ENCODE data around the gene ASB2.

Gene ASB2, protein sequence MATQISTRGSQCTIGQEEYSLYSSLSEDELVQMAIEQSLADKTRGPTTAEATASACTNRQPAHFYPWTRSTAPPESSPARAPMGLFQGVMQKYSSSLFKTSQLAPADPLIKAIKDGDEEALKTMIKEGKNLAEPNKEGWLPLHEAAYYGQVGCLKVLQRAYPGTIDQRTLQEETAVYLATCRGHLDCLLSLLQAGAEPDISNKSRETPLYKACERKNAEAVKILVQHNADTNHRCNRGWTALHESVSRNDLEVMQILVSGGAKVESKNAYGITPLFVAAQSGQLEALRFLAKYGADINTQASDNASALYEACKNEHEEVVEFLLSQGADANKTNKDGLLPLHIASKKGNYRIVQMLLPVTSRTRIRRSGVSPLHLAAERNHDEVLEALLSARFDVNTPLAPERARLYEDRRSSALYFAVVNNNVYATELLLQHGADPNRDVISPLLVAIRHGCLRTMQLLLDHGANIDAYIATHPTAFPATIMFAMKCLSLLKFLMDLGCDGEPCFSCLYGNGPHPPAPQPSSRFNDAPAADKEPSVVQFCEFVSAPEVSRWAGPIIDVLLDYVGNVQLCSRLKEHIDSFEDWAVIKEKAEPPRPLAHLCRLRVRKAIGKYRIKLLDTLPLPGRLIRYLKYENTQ

DNA sequence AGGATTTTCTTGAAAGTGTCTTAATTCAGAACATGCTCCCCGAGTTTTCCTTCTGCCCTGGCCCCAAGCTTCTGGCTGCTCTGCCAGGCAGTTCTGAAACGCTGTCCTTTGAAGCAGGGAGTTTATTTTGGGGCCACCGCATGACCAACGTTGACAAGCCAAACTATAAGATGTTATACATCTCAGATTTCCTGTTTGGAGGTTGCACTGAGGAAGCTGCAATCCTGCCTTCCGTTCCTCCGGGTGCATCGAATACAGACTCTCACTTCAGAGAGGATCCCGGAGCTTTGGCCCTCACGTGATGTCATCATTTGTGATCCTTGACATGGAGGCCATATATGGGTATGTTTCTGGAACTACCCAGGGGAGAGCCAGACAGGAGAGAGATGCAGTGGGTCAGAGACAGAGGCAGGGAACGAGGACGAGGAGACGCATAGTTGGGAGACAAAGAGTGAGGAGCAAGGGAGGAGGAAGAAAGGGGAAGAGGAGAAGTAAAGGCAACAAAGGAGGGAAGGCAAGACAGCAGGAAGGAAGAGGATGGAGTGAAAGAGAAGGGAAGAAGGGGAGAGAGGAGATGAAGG lies at the start of gene ASB2:
Gene ASB2, minus strand, starts transcription at position 94 of the 581 bp plus-strand sequence. CDS start 12,031 bp downstream, outside the sequence.
- DNase-seq (ENCODE audit: low spot score): peak; percentile 81

DNA sequence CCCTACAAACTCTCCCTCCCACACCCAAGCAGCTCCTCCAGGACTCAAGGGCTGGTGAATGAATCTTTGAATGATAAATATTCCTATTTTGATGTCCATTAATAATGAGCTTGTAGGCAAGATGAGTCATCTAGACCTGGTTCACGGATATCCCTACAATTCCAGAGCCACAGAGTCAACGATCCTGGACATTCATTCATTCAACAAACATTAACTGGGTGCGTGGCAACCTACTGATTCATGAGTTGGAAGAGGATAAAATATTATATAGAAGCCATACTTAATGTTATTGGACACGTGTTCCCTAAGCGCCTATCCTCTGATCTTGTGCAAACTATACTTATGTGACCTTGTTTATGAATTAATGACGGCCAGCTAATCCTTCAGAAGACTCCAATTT lies 49.4 kb upstream of the ASB2 start:
- DNase-seq (ENCODE audit: low spot score): no peak

DNA sequence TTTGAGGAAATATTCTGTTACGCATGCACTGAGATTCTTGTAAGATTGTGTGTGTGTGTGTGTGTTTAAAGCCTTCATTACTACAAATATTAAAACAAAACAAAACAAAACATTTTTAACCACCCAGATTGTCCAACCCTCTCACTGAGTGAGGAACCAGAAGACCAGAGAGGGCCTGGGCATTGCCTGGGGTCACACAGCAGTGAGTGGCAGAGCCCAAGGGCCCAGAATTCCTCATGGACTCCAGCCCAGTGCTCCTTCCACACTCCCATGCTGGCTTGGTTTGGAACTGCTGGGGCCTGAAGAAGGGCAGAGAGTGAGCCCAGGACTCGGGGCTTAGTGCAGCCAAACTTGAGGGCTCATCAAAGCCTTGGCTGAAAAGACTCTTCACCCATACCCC lies 48.2 kb upstream of the ASB2 start:
- no peak for DNase-seq (ENCODE audit: low spot score)

DNA sequence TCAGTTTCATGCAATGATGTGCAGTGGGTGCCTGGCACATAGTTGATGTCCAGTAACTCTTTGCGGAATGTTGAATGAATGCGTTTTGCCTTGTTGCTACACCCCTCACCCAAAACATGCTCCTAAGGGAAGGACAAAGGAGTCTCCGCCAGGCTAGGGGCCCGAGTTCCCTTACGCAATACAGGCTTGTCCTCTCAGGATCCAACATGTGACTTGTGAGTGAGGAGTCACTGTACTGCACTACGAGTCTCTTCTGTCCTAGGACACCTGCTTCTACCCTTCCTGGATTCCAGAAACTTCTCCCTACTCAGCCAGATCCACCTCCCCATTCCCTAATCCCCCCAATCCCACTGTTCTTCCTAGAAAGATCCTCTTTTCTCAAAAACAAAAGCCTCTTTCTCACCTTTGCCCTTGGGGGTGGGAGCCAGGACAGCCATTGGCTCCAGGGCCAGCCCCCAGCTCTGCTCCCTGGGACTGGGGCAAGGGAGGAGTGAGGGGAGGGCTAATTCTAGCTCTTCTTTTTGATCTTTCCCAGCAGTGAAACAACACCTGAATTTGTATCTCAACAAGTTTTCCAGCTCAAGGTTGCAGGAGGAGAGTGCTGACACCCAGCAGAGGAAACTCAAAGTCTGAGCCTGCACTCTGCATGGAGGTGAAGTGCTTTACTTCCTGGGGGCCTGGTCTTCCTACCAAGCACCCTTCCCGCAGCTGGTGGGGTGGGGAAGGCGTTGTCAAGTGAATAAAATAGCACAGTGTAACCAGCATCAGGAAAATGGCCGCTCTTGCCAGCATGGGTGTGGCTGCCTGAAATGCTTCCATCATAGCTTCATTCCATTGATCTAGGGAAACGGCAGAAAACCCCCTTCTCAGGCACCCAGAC lies 46.4 kb upstream of the ASB2 start:
- no peak for DNase-seq (ENCODE audit: low spot score)

DNA sequence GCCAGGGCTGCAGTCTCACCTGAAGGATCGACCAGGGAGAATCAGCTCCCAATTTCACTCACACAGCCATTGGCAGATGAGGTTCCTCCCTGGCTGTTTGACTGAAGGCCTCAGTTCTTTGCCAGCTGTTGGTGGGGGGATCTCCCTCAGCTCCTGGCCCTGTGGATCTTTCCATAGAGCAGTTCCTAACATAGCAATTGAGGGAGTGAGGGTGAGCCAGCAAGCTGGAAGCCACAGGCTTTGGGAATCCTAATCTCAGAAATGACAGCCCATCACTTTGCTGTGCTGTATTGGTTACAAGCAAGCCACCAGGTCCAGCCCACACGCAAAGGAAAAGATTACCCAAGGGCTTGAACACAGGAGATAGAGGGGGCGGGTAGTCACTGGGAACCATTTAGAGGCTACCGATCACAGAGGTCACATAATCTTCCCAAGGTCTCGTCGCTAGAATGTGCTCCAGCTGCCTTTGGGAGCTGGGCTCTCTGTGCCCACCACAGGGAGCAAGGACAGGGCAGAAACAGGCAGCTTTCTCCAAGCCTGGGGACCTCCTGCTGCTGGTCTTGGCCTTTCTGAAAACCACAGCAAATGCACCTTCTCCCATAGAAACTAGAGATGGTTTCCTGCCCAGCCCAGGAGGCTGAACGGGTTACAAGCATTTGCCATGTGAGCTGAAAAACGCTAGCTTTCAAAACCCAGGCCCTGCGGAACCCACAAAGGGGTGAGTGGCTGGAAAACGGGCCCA lies 45.2 kb upstream of the ASB2 start:
- DNase-seq (ENCODE audit: low spot score): peak; percentile 51

DNA sequence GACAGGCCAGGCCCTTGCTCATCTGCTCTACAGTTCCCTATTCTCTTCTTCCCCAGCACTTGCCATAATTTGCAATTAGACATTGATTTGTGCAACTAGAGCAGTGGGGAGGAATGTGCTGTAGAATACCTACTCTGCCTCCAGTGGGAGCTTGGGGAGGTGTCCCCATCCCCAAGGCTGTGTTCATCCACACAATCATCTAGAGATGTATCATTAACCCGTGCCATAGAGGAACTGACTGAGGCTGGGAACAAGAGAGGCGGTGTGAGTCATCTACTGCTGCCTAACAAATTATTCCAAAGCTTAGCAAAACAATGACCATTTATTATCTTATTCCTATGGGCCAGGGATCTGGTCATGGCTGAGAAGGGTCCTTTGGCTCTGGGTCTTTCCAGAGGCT lies 44.6 kb upstream of the ASB2 start:
- DNase-seq (ENCODE audit: low spot score): no peak

DNA sequence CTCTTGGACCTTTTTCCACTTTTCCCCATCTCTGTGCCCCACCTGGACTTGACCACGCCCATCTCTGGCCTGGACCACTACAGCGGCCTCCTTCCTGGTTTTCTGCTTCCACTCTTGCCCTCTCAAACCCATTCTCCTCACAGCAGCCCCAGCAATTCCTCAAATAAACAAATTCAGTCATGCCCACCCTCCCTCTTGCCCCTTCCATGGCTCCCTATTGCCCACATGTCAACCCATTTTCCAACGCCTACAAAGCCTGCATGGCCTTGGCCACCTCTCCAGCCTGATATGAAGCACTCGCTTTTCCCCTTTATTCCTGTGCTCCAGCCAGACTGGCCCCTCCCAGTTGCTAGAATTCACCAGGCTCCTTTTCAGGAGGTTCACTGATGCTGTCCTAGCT lies 43.9 kb upstream of the ASB2 start:
- DNase-seq (ENCODE audit: low spot score): no peak

DNA sequence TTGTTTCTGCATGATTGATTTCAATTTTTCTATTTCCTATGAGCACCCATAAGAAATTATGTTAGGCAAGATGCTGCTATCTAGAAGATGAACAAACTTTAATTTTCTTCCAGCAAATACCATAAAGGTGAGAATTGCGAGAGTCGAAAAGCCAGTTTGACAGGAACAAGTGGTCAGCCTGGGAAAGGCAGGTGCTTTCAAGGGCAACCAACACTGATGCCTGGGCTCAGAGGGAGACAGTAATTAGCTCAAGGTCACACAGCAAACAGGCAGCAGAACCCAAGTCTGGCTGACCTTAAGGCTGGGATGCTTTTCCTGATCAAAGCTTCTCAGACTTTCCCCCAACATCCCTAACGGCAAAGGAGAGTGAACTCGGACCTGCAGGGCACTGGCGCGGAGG lies 43.0 kb upstream of the ASB2 start:
- no peak for DNase-seq (ENCODE audit: low spot score)

DNA sequence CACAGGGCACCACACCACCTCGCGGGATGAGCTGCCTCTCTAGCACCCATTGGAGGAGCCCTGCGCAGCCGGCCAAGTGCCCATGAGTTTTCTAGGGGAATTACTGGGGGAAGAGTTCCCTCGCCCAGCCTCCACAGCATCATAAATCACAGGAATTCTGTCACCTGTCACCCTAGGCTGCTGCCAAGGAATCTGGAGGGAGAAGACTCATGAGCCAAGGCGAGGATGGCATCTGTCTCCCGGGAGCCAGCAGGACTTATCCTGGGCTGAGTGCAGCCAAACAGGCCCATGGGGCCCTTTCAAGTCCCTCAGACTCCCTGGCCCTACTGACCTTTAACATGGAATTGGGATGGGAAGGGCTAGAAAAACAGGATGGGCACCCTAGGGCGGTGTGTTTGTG lies 41.9 kb upstream of the ASB2 start:
- DNase-seq (ENCODE audit: low spot score): no peak

DNA sequence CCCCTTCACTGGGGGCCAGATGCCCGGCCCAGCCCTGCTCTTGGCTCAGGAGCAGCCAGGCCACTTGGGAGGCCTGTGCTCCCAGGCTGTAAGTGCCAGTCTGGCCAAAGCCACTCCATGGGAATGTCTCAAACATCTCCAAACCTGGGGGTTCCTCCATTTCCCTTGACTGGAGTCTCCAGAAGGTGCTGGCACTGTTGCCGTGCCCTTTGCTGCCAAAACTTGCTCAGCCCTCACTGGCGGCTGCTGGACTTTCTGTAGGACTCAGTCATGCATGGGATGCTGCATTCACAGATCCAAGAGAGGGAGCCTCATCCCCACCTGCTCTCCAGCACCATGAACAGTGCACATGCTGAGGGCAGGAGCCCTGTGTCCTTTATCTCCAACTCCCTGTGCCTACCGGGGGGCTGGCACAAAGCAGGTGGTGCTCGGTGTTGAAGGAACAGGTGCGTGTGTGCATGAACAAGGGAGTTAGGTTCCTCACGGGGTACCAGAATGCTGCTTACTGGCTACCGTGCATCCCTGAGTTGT lies 40.1 kb upstream of the ASB2 start:
- no peak for DNase-seq (ENCODE audit: low spot score)

DNA sequence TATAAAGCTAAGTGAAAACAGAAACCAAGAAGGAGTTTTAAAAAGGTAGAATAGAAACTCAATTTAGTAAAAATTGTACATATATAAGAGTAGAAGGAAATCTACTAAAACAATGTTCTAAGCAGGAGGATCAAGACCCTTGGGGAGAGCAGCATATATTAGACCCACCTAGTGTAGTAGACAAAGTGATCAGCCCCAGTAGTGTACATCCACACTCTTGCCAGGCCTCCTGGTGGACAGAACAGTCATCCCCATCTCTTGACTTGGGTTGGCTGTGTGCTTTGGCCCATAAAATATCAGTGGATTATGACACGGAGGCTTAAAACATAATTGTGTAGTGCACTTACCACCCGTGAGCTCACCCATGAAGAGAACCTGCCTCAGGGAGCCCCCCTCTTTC lies 38.9 kb upstream of the ASB2 start:
- no peak for DNase-seq (ENCODE audit: low spot score)

DNA sequence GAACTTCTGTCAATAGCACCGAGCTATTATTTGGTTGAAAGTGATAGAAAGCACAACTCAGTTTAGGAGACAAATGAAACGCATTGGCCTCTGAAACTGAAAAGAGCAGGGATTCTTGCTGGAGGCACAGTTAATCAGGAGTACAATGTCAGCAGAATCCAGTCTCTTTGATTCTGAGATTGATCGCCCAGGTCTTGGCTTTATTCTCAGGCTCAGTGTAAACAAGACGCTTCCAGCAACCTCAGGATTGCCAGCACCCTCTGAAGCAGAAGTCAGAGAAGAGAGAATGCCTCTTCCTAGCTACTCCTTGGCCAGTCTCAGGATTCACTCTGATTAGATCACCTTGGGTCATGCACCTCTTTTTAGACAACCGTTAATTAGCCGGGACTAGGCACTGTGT lies 38.0 kb upstream of the ASB2 start:
- DNase-seq (ENCODE audit: low spot score): no peak

DNA sequence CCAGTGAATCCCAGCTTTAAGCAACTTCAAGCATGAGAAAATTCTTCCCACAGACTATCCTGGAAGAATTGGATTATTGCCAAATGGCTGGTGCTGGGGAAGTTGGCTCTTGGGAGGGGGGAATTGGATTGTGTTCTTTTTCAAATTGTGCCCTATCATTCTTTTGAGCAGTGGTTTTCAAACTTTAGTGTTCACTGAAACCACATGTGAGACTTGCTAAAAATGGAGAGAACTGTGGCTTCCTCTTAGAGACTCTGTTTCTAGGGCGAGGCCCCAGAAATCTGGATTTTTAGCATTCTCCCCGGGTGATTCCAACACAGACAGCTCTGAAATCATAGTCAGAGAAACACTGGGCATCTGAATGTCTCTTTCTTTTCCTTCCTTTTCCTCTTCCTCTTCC lies 35.4 kb upstream of the ASB2 start:
- peak; percentile 22 for DNase-seq (ENCODE audit: low spot score)

DNA sequence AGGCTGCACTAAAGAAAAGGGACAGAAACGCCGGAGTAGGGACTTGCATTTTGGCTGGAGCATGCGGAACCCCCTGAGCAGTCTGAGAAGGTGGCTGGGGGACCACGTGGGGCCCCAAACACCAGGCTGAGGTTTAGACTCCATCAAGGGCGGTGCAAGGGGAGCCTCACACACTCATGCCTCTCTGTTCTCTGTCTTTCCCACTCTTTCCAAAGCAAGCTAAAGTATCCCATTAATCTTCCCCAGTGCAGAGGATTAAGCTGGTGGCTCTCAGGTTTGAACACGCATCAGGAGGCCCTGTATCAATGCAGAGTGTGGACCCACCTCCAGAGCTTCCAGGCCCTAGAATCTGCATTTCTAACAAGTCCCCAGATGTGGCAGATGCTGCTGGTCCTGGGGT lies 34.3 kb upstream of the ASB2 start:
- DNase-seq (ENCODE audit: low spot score): no peak

DNA sequence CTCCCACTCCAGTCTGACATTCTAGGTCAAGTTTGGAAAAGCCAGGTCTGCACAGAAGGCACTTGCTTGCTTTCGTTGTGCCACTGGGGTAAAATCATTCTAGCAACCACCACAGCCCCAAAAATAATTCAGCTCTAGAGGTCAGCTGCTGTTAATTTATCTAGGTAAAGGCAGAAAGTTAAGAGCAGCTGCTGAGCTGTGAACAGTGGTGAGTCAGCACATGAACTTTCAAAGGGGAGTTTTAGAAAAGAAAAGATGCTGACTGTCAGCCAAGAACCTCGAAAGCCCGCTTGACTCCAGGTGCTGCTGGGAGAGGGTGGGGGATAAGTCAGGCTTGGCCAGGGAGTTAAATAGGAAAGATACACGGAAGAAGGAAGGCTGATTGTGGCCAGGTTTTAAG lies 33.4 kb upstream of the ASB2 start:
- DNase-seq (ENCODE audit: low spot score): no peak

DNA sequence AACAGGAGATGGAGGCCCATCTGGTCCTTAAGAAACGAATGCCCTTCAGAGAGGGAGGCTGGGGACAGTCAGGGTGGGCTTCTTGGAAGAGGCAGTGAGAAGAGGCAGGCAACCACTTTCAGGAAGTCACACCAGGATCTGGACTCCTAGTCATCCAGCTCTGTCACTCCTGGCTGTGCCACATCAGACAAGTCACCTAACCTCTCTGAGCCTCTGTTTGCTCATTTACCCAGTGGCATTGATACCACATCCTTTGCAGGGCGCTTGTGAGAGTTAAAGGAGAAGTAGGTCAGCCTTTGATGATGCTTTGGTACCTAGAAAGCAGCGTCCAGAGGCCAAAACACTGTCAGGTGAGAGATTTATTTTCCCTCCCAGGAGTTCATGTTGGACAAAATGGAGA lies 31.9 kb upstream of the ASB2 start:
- DNase-seq (ENCODE audit: low spot score): peak; percentile 53

DNA sequence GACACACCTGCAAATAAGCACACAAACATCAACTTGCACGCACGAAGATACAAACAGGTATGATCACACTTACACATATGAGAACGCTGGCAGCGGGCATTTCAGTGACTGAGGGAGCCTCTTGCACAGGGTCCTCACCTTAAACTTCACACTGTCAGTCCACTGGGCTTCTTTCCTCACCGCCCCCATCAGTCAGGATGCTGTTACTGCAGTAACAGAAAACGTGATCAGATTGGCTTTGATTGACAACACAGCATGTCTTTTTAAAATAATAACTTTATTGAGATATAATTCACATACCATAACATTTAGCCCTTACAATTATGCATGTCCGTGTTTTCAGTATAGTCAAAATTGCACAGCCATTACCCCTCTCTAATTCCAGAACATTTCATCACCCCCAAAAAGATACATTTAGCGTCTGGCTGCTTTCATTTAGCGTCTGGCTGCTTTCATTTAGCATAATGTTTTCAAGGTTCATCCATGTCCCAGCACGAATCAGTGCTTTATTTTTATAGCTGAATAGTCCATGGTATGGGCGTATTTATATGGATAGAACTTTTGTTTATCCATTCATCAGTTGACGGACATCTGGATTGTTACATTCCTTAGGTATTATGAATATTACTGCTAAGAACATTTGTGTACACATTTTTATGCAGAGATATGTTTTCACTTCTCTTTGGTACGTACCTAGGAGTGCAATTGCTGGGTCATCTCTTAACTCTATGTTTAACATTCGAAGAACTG lies 29.1 kb upstream of the ASB2 start:
- DNase-seq (ENCODE audit: low spot score): peak; percentile 25

DNA sequence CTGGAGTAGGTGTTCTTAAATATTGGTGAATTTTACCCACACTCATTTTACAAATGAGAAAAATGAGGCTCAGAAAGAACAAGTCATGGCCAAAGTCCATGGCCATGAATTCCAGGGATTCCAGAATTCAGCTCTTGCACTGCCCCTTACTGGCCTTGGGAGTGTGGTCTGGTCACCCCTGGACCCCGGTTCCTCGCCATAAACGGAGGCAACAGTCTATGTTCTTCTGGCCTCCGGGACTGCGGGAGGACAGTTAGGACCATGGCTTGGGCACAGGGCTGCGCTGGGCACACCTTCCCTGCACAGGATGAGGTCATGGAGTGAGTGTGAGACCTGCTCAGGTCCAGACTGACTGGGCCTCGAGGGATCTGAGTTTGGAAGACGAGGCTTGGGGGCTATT lies 27.6 kb upstream of the ASB2 start:
- no peak for DNase-seq (ENCODE audit: low spot score)

DNA sequence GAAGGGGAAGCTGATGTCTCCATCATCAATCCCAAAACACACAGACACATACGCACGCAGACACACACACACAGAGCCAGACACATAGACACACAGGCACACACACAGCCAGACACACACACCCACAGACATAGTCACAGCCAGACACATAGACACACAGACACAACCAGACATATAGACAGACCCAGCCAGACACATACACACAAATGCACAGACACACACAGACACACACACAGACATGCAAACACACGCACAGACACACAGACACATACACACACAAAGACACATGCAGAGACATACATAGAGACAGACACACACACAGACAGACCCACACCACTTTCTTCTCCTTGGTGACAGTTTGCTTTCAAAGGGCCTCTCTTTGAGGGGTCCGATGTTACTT lies 27.0 kb upstream of the ASB2 start:
- DNase-seq (ENCODE audit: low spot score): no peak

DNA sequence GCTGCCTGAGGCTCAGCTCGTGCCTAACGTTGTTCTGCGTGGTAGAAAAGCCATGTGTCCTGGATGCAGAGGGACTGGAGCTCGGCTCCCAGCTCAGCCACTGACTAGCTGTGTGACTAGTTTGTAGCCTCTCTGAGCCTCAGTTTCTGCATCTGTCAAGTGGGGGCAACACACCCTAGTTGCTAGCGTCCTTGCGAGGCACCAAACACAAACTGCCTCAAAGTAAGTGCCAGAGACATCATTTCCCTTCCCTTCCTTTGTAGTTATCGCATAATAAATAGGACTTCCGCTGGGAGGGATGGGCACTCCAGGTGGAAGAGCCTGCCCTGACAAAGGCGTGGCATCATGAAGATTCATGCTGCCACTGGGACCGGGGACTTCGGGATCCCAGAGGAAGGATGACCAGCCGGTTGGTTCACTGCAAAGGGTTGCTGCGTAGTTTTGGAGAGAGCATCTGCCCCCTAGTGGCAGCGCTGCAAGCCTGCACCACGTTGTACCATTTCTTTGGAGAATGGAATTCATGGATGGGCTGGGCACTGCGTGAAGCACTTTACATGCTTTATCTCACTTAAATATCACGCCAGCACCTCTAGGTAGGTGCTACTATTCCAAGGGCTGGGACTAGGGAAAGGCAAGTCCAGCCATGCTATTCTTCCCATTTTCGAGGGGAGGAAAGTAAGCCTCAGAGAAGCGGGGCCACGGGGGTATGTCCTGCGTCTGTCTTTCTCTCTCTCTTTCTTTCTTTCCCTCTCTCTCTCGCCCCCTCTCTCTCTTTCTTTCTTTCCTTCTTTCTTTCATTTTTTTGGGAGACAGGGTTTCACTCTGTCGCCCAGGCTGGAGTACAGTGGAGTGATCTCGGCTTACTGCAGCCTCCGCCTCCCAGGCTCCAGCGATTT lies 25.4 kb upstream of the ASB2 start:
- peak; percentile 72 for DNase-seq (ENCODE audit: low spot score)
